Measurements from ENCODE around the gene MYOZ2. TPM values are rescaled to one million over a fixed set of nuclear protein-coding genes. Genes with fewer than 3 reads are reported as not detected.

MYOZ2 gene
- total RNA-seq, 1 donor, result 0.36 TPM

DNA sequence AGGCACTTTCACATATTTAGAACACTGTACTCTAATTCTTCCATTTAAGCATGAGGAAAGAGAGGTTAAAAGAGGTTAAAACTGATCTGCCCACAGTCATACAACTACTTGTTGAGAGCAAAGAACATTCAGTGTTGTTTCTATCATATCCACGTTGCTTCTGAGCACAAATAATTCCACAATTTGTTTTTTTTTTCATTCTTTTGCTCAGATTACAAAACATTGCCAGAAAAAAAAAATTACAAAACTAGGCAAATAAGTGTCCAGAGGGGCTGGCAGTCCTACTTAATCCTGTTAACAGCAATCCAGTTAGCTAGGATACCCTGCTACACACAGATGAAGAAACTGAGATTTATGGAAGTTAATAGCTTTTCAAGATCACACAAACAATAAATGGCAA is 70.5 kb downstream of the MYOZ2 start:
- H3K4me3 ChIP-seq (ENCODE audit: low read depth, low read length), result no peak overlapping the region
- peak; percentile 15 for DNase-seq (ENCODE audit: low read depth)
- TF ChIP-seq CTCF (IDR thresholded peaks at IDR 0.05; ENCODE audit: insufficient read depth, low read length), result no peak

- no peak overlapping the region for H3K4me3 ChIP-seq (ENCODE audit: low read depth, low read length)
- peak; percentile 91 for DNase-seq (ENCODE audit: low read depth)
- TF ChIP-seq CTCF (IDR thresholded peaks at IDR 0.05; ENCODE audit: insufficient read depth, low read length), result no peak
Observed at GRCh38 chr4:119207051-119207450, 71.4 kb downstream of the MYOZ2 start.

DNA sequence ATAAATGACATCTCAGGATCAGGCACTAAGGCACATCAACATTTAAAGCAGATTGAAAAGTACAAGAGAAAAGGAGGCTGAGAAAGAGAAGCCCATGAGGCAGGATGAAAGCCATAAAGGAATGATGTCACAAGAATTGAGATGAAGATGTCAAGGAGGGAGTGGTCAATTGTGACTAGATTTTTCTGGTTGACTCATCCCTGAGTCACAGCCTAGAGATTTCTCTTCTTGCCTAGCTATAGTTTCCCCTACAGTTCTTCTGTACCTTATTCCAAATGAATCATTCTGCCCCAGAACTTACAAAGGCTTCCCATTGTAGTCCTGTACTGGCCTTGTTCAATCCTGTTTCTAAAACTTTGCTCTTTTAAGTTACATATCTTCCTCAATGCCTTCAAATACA is 73.4 kb downstream of the MYOZ2 start:
- no peak overlapping the region for H3K4me3 ChIP-seq (ENCODE audit: low read depth, low read length)
- peak; percentile 97 for DNase-seq (ENCODE audit: low read depth)
- TF ChIP-seq CTCF (IDR thresholded peaks at IDR 0.05; ENCODE audit: insufficient read depth, low read length), result no peak

GRCh38 chr4:119209586-119209985 is 74.0 kb downstream of the MYOZ2 start:
- H3K4me3 ChIP-seq (ENCODE audit: low read depth, low read length), result no peak overlapping the region
- no peak for DNase-seq (ENCODE audit: low read depth)
- no peak for TF ChIP-seq CTCF (IDR thresholded peaks at IDR 0.05; ENCODE audit: insufficient read depth, low read length)

GRCh38 chr4:119210775-119211174 is 75.1 kb downstream of the MYOZ2 start:
- DNase-seq (ENCODE audit: low read depth), result peak; percentile 39
- TF ChIP-seq CTCF (IDR thresholded peaks at IDR 0.05; ENCODE audit: insufficient read depth, low read length), result no peak
- H3K4me3 ChIP-seq (ENCODE audit: low read depth, low read length), result no peak overlapping the region

- no peak for DNase-seq (ENCODE audit: low read depth)
- peak overlapping the region; percentile 85 for H3K4me3 ChIP-seq (ENCODE audit: low read depth, low read length)
- no peak for TF ChIP-seq CTCF (IDR thresholded peaks at IDR 0.05; ENCODE audit: insufficient read depth, low read length)
Observed at GRCh38 chr4:119211867-119212233, 76.2 kb downstream of the MYOZ2 start.

DNA sequence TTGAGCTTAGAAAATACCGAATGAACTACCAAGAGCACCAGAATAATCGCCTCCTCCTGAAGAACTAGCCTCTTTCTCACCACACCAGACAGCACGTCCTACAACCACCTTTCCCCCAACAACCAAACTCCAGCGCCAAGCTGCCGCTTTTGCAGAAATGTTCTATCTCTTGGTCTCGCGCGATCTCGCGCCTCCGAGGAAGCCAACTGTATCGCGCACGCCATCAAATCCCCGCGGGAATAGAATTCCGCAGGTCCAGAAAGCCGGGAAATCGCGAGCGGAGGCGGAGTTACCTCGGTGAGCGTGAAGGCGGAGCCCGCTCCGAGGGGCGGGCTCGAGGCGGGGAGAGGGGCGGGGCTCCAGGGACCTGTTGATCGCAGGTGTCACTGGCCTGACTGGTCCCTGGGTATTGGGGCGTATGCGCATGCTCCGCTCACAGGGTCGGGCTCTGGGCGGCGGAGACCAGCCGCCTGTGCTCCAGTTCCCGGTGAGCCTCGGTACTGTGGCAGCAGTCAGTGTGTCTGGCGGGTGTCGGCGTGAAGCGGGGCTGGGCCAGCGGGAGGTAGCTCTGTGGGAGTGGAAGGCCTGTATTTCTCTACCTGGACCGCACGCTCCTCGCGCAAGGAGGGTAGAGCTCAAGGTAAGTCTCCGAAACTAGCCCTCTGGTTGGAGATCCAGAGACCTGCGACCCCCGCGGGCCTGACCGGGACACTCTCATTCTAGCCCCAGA is 76.8 kb downstream of the MYOZ2 start, which contains the start of gene USP53:
TSS of gene USP53 (plus strand) at position 480 of the 730 bp plus-strand sequence. CDS start 27,047 bp downstream, outside the sequence.
- peak within 1 kb of the TSS; percentile 85 for H3K4me3 ChIP-seq (ENCODE audit: low read depth, low read length)
- TF ChIP-seq CTCF (IDR thresholded peaks at IDR 0.05; ENCODE audit: insufficient read depth, low read length), result no peak
- DNase-seq (ENCODE audit: low read depth), result peak; percentile 98
